CD4-positive, alpha-beta T cell treated with Interleukin-15 for 4 hours (primary cell): Measurements from ENCODE around the gene PRKD3.
A peak's percentile ranks its signal among the peaks of the same experiment; 100 is the strongest.
"Not testable (repeated sequence)": the region's sequence is repeated elsewhere in the genome, so short reads cannot be mapped to it uniquely, and the experiment has no call there.

Experiments
- DNase-seq: peaks from one replicate; pipeline ENCODE4 v3.0.0-alpha.2; 2020; ENCODE audit warnings: low spot score

Gene PRKD3

DNA sequence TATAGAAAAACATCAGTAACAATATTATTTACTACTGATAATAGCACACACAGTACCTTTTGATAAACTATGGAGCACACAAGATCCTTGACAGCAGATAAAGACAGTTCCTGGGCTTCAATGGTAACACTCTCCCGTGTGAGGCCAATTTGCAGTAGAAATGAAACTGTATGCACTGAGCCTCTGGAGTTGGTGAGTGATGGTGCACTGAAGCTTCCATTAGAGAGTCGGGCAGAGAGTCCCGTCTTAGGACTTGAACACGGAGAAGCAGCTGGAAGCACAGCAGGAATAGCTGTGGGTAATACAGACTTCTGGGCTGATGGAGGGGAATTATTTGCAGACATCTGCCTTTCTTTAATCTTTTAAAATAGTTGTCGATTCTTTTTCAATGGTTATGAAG, 8.5 kb downstream of the PRKD3 start:
- DNase-seq: no peak

- no peak for DNase-seq
Observed at GRCh38 chr2:37315364-37315763, 9.3 kb downstream of the PRKD3 start.

- DNase-seq: no peak
Observed at GRCh38 chr2:37307500-37307899, 17.1 kb downstream of the PRKD3 start.

- DNase-seq: no peak
Observed at GRCh38 chr2:37306024-37306423, 18.6 kb downstream of the PRKD3 start.

DNA sequence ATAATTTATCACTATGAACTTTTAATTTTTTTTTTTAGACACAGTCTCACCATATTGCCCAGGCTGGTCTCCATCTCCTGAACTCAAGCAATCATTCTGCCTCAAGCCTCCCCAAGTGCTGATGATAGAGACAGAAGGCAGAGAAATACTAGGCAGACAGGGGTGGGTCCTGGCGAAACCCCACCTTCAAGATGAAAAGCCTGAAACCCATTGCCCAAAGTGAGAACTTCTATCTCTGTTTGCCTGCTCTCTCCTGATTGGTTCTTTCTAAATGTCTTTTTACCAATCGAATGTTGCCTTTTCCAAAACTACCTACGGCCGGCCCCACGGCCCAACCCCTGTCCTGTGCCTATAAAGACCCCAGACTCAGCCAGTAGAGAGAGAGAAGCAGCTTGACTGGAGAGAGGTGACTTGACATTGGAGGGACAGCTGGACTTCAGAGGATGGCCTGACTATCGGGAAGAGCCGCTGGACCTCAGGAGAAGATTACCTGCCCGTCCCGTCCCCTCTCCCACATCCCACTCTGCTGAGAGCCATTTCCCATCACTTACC, 21.9 kb downstream of the PRKD3 start:
- DNase-seq: no peak

DNA sequence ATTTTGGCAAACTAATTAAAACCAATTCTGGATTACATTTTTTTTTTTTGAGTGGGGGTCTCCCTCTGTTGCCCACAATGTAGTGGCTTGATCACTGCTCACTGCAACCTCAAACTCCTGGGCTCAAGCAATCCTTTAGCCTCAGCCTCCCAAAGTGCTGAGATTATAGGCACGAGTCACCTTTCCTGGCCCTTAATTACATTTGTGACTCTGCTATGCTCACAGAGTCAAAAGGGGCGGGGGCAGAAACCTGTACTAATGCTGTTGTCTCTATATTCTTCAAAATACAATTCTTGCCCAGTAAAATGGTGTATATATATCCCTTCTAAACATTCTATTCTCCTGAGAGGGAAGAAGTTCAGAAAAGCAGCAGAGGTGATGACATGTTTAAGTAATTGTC, 23.2 kb downstream of the PRKD3 start:
- DNase-seq: no peak

DNA sequence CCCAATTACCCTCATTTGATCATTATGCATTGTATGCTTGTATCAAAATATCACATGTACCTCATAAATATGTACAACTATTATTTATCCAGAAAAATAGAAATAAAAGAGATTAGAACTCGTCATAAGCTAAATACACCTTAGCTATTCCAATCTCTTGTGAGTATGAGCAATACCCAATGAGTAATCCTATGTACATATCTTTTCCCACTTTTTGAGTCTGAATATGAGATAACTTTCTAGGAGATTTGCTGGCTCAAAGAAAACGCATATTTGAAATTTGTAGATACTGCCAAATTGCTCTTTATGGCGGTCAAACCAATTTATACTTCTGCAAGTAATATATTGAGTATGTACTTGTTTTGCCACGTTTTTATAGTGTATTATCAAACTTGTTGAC, 24.1 kb downstream of the PRKD3 start:
- no peak for DNase-seq

DNA sequence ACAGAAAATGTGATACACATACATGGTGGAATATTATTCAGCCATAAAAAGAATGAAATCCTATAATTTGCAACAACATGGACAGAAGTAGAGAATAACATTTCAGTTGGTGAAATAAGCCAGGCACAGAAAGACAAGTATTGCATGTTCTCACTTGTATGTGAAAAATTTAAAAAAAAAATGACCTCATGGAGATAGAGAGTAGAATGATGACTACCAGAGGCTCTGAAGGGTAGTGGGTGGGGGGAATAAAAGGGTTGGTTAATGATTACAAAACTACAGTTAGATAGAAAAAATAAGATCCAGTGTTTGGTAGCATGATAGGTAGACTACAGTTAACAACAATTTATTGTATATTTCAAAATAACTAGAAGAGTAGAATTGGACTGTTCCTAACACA, 24.5 kb downstream of the PRKD3 start:
- DNase-seq: no peak

- no peak for DNase-seq
Observed at GRCh38 chr2:37297632-37298031, 27.0 kb downstream of the PRKD3 start.

GRCh38 chr2:37295469-37296073, 29.1 kb downstream of the PRKD3 start:
- no peak for DNase-seq

DNA sequence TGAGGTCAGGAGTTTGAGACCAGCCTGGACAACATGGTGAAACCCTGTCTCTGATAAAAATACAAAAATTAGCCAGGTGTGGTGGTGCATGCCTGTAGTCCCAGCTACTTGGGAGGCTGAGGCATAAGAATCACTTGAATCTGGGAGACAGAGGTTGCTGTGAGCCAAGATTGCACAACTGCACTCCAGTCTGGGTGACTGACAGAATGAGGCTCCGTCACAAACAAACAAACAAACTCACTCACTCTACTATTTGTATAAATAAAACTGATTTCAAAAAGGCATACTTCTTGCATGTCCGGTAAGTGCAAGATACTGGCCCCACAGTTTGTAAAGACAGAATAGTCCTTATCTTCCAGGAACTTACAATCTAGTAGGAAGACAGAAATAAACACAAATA, 29.8 kb downstream of the PRKD3 start:
- not testable (repeated sequence) for DNase-seq

- no peak for DNase-seq
Observed at GRCh38 chr2:37291680-37292079, 33.0 kb downstream of the PRKD3 start.

- peak; percentile 9 for DNase-seq
Observed at GRCh38 chr2:37287966-37288365, 36.7 kb downstream of the PRKD3 start.

DNA sequence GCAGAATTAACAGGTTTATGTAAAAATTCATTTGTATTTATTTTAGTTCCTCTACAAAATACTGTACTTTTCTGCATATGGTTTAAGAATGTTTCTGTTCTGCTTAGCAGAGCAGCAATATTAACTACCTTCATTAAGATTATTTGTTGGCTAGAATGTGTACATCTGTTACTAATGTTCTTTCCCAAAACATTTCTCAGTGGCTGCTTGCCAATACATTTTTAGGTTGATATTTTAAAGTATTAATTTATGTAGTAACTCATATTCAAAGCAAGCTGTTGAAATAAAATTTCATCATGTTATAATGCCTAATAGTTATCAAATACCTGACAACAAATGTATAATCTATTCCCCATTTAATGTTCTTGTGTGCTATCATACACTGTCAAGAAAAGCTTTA, 40.3 kb downstream of the PRKD3 start:
- DNase-seq: no peak

- DNase-seq: no peak
Observed at GRCh38 chr2:37283207-37283606, 41.4 kb downstream of the PRKD3 start.

GRCh38 chr2:37282746-37283145, 41.9 kb downstream of the PRKD3 start:
- DNase-seq: no peak

DNA sequence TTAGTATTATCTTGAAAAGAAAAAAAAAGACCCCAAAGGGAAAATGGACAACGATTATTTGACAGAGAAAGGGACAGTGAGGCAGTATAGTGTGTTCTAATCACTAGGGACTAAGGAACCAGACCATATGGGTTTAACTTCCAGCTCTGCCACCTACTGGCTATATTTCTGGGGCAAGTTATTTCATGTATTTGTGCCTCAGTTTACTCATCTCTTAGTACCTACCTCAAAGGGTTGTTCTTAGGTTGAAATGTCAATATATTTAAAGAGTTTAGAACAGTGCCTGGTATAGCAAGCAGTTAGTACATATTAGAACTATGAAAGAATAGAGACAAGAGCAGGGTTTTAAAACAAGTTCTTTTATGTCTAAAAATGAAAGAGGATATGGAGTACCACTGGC, 42.7 kb downstream of the PRKD3 start:
- no peak for DNase-seq

DNA sequence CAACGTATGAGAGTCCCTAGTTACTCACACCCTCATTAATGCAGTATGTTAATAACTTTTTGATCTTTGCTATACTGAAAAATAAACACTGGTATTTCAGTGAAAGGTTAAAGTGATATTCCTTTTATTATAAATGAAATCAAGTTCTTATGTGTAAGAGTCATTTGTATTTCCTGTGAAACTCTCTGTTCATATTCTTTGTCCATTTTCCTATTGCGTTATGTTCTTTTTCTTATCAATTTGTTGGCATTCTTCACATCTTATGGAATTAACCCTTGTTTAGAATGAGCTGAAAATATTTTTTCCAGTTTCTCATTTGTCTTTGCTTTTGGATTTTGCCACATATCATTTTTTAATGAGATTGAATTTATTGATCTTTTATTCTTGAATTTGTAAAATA, 48.3 kb downstream of the PRKD3 start:
- no peak for DNase-seq
